HepG2 (cell line): ENCODE data around the gene RALBP1. TPM values are rescaled to one million over a fixed set of nuclear protein-coding genes. Genes with fewer than 3 reads are reported as not detected.
A peak's percentile ranks its signal among the peaks of the same experiment; 100 is the strongest.

ENCODE experiments used
- ATM ChIP-seq: fragments of 450-650 bp; IDR thresholded peaks from 2 replicates; pipeline ENCODE4 v1.7.1; 2017; ENCODE audit warnings: mild to moderate bottlenecking, borderline replicate concordance
- CAMTA2 ChIP-seq: sonication (generic); formaldehyde crosslinking; IDR thresholded peaks from 2 replicates; pipeline ENCODE4 v1.4.0; 2020; ENCODE audit warnings: mild to moderate bottlenecking, missing genetic modification reagents, borderline replicate concordance
- CEBPG ChIP-seq: IDR thresholded peaks from 2 replicates; pipeline ENCODE4 v1.6.1; 2016
- GATAD2A ChIP-seq: IDR thresholded peaks from 2 replicates; pipeline ENCODE4 v1.6.1; 2016
- HNRNPL ChIP-seq: fragments of 200-400 bp; formaldehyde crosslinking; IDR thresholded peaks from 2 replicates; pipeline ENCODE4 v1.6.1; 2017; ENCODE audit warnings: mild to moderate bottlenecking, low read depth, low read length
- KAT7 ChIP-seq: IDR thresholded peaks from 2 replicates; pipeline ENCODE4 v1.6.1; 2018; ENCODE audit warnings: borderline replicate concordance, missing compliant biosample characterization
- KDM2A ChIP-seq: sonication (generic); formaldehyde crosslinking; IDR thresholded peaks from 2 replicates; pipeline ENCODE4 v1.4.0; 2020; ENCODE audit warnings: low read depth, missing genetic modification reagents, borderline replicate concordance
- KDM3A ChIP-seq: IDR thresholded peaks from 2 replicates; pipeline ENCODE4 v1.6.1; 2018; ENCODE audit warnings: low read depth, missing compliant biosample characterization
- MIER3 ChIP-seq: IDR thresholded peaks from 2 replicates; pipeline ENCODE4 v1.6.1; 2016; ENCODE audit warnings: missing compliant biosample characterization, borderline replicate concordance
- NCOR1 ChIP-seq: fragments of 200-600 bp; sonication (generic); IDR thresholded peaks from 2 replicates; pipeline ENCODE4 v1.7.0; 2017; ENCODE audit warnings: antibody characterized with exemption, low read length, borderline replicate concordance
- POGZ ChIP-seq: sonication (generic); formaldehyde crosslinking; IDR thresholded peaks from 2 replicates; pipeline ENCODE4 v1.4.0; 2020; ENCODE audit warnings: mild to moderate bottlenecking, missing genetic modification reagents
- RAD51 ChIP-seq: fragments of 450-650 bp; IDR thresholded peaks from 2 replicates; pipeline ENCODE4 v1.6.1; 2016; ENCODE audit warnings: borderline replicate concordance
- TBX2 ChIP-seq: sonication (generic); formaldehyde crosslinking; IDR thresholded peaks from 2 replicates; pipeline ENCODE4 v1.5.0; 2020; ENCODE audit warnings: missing genetic modification reagents, mild to moderate bottlenecking, borderline replicate concordance
- ZC3H13 ChIP-seq: sonication (generic); formaldehyde crosslinking; IDR thresholded peaks from 2 replicates; pipeline ENCODE4 v1.8.1; 2023; ENCODE audit warnings: mild to moderate bottlenecking, missing genetic modification reagents, moderate library complexity
- ZNF383 ChIP-seq: sonication (generic); formaldehyde crosslinking; IDR thresholded peaks from 2 replicates; pipeline ENCODE4 v1.4.0; 2020; ENCODE audit warnings: missing genetic modification reagents, mild to moderate bottlenecking, borderline replicate concordance
- ZNF530 ChIP-seq: sonication (generic); formaldehyde crosslinking; IDR thresholded peaks from 2 replicates; pipeline ENCODE4 v1.5.0; 2020; ENCODE audit warnings: low read depth, mild to moderate bottlenecking, missing genetic modification reagents
- polyA plus RNA-seq, 8 experiments: library from polyadenylated mRNA; depleted of rRNA in 3 of 8; stranded (reverse) in 7 of 8; unstranded in 1 of 8; fragments of >200 nt; fragmentation: Illumina TruSeq in 4 of 8; extraction: Trizol in 4 of 8; gene quantifications; 2 replicates each; pipeline versions ENCODE4 v1.2.1 to v1.2.3, GENCODE V29; 2011 to 2016; ENCODE audit warnings: low read depth in 4 of 8, missing spikeins in 1 of 8, mixed read lengths in 1 of 8; ENCODE audit not compliant: insufficient read depth in 1 of 8
- total RNA-seq, 5 experiments: library from RNA; depleted of rRNA; stranded (reverse); fragments of >200 nt; fragmentation: Illumina TruSeq; extraction: Trizol; gene quantifications; 2 replicates each; pipeline ENCODE4 v1.2.3, GENCODE V29; 2016; ENCODE audit warnings: low read depth in 1 of 5
- TF ChIP-seq, protein P1 (sequence below): sonication (generic); formaldehyde crosslinking; IDR thresholded peaks from 2 replicates; pipeline ENCODE4 v1.8.0; 2022; ENCODE audit warnings: mild to moderate bottlenecking, missing genetic modification reagents, borderline replicate concordance
- TF ChIP-seq, protein P2 (sequence below): sonication (generic); formaldehyde crosslinking; IDR thresholded peaks from 2 replicates; pipeline ENCODE4 v1.4.0; 2020; ENCODE audit warnings: missing genetic modification reagents, borderline replicate concordance
- TF ChIP-seq, protein P3 (sequence below): sonication (generic); formaldehyde crosslinking; IDR thresholded peaks from 2 replicates; pipeline ENCODE4 v1.5.0; 2020; ENCODE audit warnings: missing genetic modification reagents
- TF ChIP-seq, protein P4 (sequence below): sonication (generic); formaldehyde crosslinking; IDR thresholded peaks from 2 replicates; pipeline ENCODE4 v1.4.0; 2020; ENCODE audit warnings: mild to moderate bottlenecking, low read depth, missing genetic modification reagents
- TF ChIP-seq, protein P5 (sequence below): sonication (generic); formaldehyde crosslinking; IDR thresholded peaks from 2 replicates; pipeline ENCODE4 v1.5.0; 2020; ENCODE audit warnings: mild to moderate bottlenecking, missing genetic modification reagents

RALBP1 gene
- total and polyA plus RNA-seq, 2 of the 13 experiments (the other 11 are each of a cell fraction or from before 2014, with no cell fraction given), result 24.5 to 33.1 TPM

GRCh38 chr18:9475643-9476591, 604 bp downstream of the RALBP1 start (continued):
- TF ChIP-seq, protein P1, sequence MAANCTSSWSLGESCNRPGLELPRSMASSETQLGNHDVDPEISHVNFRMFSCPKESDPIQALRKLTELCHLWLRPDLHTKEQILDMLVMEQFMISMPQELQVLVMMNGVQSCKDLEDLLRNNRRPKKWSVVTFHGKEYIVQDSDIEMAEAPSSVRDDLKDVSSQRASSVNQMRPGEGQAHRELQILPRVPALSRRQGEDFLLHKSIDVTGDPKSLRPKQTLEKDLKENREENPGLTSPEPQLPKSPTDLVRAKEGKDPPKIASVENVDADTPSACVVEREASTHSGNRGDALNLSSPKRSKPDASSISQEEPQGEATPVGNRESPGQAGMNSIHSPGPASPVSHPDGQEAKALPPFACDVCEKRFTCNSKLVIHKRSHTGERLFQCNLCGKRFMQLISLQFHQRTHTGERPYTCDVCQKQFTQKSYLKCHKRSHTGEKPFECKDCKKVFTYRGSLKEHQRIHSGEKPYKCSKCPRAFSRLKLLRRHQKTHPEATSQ (CRISPR knock-in tag), result no peak
- TF ChIP-seq POGZ (CRISPR knock-in tag) (no peak; the same call in 1 of the 2 replicates), ATM (no peak), KDM3A (no peak), TBX2 (CRISPR knock-in tag) (0 out of 2 replicates have a peak, but pooled peaks have one; percentile 6), NCOR1 (no peak), ZNF383 (CRISPR knock-in tag) (no peak), RAD51 (no peak), CEBPG (CRISPR knock-in tag) (no peak), MIER3 (CRISPR knock-in tag) (0 out of 2 replicates have a peak, but pooled peaks have one; percentile 3), GATAD2A (CRISPR knock-in tag) (no peak), KAT7 (CRISPR knock-in tag) (0 out of 2 replicates have a peak, but pooled peaks have one; percentile 38), HNRNPL (0 out of 2 replicates have a peak, but pooled peaks have one; percentile 45), CAMTA2 (CRISPR knock-in tag) (no peak; the same call in 1 of the 2 replicates), KDM2A (0 out of 2 replicates have a peak, but pooled peaks have one; percentile 4), ZNF530 (no peak), ZC3H13 (CRISPR knock-in tag) (peak; percentile 28; the same call in 1 of the 2 replicates)
- TF ChIP-seq, protein P2, sequence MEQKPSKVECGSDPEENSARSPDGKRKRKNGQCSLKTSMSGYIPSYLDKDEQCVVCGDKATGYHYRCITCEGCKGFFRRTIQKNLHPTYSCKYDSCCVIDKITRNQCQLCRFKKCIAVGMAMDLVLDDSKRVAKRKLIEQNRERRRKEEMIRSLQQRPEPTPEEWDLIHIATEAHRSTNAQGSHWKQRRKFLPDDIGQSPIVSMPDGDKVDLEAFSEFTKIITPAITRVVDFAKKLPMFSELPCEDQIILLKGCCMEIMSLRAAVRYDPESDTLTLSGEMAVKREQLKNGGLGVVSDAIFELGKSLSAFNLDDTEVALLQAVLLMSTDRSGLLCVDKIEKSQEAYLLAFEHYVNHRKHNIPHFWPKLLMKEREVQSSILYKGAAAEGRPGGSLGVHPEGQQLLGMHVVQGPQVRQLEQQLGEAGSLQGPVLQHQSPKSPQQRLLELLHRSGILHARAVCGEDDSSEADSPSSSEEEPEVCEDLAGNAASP (CRISPR knock-in tag), result no peak
- TF ChIP-seq, protein P3, sequence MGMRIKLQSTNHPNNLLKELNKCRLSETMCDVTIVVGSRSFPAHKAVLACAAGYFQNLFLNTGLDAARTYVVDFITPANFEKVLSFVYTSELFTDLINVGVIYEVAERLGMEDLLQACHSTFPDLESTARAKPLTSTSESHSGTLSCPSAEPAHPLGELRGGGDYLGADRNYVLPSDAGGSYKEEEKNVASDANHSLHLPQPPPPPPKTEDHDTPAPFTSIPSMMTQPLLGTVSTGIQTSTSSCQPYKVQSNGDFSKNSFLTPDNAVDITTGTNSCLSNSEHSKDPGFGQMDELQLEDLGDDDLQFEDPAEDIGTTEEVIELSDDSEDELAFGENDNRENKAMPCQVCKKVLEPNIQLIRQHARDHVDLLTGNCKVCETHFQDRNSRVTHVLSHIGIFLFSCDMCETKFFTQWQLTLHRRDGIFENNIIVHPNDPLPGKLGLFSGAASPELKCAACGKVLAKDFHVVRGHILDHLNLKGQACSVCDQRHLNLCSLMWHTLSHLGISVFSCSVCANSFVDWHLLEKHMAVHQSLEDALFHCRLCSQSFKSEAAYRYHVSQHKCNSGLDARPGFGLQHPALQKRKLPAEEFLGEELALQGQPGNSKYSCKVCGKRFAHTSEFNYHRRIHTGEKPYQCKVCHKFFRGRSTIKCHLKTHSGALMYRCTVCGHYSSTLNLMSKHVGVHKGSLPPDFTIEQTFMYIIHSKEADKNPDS (CRISPR knock-in tag), result peak; percentile 53; the same call in 1 of the 2 replicates
- TF ChIP-seq, protein P4, sequence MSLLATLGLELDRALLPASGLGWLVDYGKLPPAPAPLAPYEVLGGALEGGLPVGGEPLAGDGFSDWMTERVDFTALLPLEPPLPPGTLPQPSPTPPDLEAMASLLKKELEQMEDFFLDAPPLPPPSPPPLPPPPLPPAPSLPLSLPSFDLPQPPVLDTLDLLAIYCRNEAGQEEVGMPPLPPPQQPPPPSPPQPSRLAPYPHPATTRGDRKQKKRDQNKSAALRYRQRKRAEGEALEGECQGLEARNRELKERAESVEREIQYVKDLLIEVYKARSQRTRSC (CRISPR knock-in tag), result no peak
- TF ChIP-seq, protein P5, sequence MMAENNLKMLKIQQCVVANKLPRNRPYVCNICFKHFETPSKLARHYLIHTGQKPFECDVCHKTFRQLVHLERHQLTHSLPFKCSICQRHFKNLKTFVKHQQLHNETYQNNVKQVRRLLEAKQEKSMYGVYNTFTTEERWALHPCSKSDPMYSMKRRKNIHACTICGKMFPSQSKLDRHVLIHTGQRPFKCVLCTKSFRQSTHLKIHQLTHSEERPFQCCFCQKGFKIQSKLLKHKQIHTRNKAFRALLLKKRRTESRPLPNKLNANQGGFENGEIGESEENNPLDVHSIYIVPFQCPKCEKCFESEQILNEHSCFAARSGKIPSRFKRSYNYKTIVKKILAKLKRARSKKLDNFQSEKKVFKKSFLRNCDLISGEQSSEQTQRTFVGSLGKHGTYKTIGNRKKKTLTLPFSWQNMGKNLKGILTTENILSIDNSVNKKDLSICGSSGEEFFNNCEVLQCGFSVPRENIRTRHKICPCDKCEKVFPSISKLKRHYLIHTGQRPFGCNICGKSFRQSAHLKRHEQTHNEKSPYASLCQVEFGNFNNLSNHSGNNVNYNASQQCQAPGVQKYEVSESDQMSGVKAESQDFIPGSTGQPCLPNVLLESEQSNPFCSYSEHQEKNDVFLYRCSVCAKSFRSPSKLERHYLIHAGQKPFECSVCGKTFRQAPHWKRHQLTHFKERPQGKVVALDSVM (CRISPR knock-in tag), result peak; percentile 65; the same call in 1 of the 2 replicates
